GM12891 (cell line): ENCODE data around the gene PCLAF.

ENCODE experiments used
- DNase-seq: peaks from one replicate; pipeline ENCODE4 v3.0.0; 2011; ENCODE audit warnings: low spot score; ENCODE audit not compliant: insufficient read length
- FAIRE-seq: peaks from 2 replicates; lab custom pipeline; 2011; peaks lifted over from hg19 to GRCh38; lab: Jason Lieb, UNC
- PAX5 ChIP-seq: IDR thresholded peaks from 2 replicates; pipeline ENCODE4 v1.6.1; 2011; ENCODE audit warnings: low read length, moderate library complexity, mild to moderate bottlenecking; ENCODE audit not compliant: insufficient read depth, severe bottlenecking
- POLR2A ChIP-seq: IDR thresholded peaks from 2 replicates; pipeline ENCODE4 v1.6.1; 2011; ENCODE audit warnings: low read depth, low read length, control low read depth
- POLR2AphosphoS5 ChIP-seq: IDR thresholded peaks from 2 replicates; pipeline ENCODE4 v1.6.1; 2011; ENCODE audit warnings: low read depth, low read length, control low read depth
- POU2F2 ChIP-seq: IDR thresholded peaks from 2 replicates; pipeline ENCODE4 v1.6.1; 2011; ENCODE audit warnings: low read depth, mild to moderate bottlenecking, control low read depth, low read length, moderate library complexity
- SPI1 ChIP-seq: IDR thresholded peaks from 2 replicates; pipeline ENCODE4 v1.6.1; 2011; ENCODE audit warnings: low read depth, low read length, control low read depth
- TAF1 ChIP-seq: IDR thresholded peaks from 2 replicates; pipeline ENCODE4 v1.6.1; 2011; ENCODE audit warnings: low read depth, low read length, control low read depth

The PCLAF gene

GRCh38 chr15:64324165-64324877 lies 56.9 kb downstream of the PCLAF start:
- DNase-seq (no peak), FAIRE-seq (no peak)
- TF ChIP-seq TAF1 = no peak
- TF ChIP-seq POLR2AphosphoS5 = no peak
- no peak for TF ChIP-seq POU2F2
- TF ChIP-seq SPI1 = no peak
- no peak for TF ChIP-seq POLR2A
- no peak for TF ChIP-seq PAX5

DNA sequence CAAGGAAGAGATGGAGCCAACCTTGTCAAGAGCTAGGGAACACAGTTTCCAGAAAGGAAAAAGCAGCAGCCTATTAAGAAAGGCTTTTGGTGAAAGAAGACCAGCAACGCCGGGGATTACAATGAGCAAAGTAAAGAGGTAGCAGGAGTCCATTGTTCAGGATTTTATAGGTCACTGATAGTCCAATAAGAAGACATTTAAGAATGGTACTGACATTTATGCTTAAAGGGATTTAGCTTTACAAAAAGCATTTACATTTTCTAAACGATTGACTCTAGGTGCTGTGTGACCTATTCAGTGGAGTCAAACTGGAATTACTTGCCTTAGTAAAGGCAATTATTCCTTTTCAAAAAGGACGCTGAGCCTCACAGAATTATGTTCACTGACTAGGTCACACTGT lies 66.0 kb downstream of the PCLAF start:
- DNase-seq (no peak), FAIRE-seq (no peak)
- no peak for TF ChIP-seq SPI1
- no peak for TF ChIP-seq TAF1
- TF ChIP-seq POU2F2 = no peak
- no peak for TF ChIP-seq PAX5
- TF ChIP-seq POLR2AphosphoS5 = no peak
- no peak for TF ChIP-seq POLR2A

DNA sequence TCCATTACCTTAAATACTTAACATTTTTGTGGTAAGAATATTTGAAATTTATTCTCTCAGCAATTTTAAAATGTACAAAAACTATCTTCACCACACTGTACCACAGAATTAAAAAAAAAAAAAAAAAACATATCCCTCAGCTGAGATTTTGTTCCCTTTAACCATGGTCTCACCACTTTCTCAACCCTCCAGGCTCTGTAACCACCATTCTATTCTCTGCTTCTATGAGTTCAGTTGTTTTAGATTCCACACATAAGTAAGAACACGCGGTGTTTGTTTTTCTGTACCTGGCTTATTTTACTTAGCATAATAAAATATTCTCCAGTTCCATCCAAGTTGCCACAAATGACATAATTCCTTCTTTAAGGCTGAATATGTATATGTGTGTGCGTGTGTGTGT lies 66.8 kb downstream of the PCLAF start:
- TF ChIP-seq POLR2A (no peak), POU2F2 (no peak), TAF1 (no peak), SPI1 (no peak), PAX5 (no peak), POLR2AphosphoS5 (no peak)
- DNase-seq = no peak
- FAIRE-seq = no peak
